HG03039 (cell line): ENCODE data around the gene ECHDC3.

Source experiments
- ATAC-seq: cut with Tn5 transposase; IDR thresholded peaks from one replicate; pipeline ENCODE4 v1.9.1; 2021; ENCODE audit warnings: mild to moderate bottlenecking, moderate library complexity; ENCODE audit not compliant: unreplicated experiment

ECHDC3 gene

DNA sequence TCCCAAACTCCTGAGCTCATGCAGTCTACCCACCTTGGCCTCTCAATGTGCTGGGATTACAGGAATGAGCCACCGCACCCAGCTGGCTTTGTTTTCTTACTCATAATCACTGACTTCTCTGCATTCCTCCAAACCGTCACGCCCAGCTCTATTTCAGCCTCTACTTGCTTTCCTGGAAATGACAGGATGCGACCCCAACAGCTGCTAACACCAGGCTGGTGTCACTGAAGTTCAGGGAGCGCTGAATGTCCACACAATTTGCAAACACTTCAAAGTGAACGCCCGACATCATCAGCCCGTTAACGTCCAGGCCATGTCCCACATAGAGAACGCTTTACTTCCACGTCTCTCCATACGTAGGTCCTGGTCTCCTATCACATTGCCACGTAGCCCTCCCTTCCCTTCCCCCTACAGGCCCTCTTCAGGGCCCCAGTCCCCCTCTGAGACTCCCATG is 68.2 kb downstream of the ECHDC3 start:
- no peak for ATAC-seq

DNA sequence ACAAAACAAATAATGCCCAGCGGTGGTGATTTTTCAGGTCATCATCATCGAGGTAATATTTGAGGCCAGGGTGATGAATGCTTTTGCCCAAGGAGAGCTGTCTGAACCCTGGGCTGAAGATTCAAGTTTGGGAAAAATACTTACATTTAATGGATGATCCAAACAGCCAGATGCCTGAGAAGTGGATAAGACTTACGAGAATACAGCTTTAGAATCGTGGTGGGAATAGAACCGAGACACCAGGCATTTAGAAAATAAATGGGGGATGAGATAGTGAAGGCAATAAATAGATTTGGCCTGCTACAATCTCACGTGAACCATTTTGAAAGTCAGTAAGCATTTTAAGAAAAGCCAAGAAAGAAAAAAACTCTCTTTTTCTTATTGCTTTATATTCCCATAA is 68.8 kb downstream of the ECHDC3 start:
- ATAC-seq, result no peak

DNA sequence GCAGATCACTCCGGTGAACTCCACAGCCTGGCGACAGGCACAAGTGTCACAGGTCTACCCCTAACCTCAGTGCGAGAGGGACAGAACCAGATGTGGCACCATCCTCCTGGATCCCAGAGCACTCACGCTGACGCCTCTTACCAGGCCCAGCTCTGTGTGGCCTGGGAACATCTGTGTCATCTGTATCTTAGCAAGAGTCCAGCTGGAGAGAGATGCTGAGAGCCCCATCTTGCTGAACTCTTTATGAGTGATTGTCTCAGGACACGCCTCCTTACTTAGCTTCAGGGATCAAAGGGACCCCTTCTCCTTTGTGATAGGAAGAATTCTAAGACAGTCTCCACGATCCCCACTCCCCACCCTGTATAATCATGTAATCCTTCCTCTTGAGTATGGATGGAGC is 71.0 kb downstream of the ECHDC3 start:
- no peak for ATAC-seq
